GM13976 (cell line): ENCODE measurements around the gene CHMP4A.

Experiments
- DNase-seq: peaks from one replicate; pipeline ENCODE4 v3.0.0; 2012; ENCODE audit warnings: low spot score
- CTCF ChIP-seq: IDR thresholded peaks from 2 replicates; pipeline ENCODE4 v1.5.1; 2012; ENCODE audit warnings: borderline replicate concordance, mild to moderate bottlenecking; ENCODE audit not compliant: insufficient read depth; ENCODE audit errors: extremely low read depth, missing control alignments, control extremely low read depth
- in situ Hi-C: fragments of 300-500 bp; cut with MboI; formaldehyde crosslinking; loops from one replicate; pipeline ENCODE4 v1.12.0; 2022; ENCODE audit warnings: low sequenced_read_pairs, mixed read lengths, inconsistent platforms; ENCODE audit not compliant: unreplicated experiment

CHMP4A gene

GRCh38 chr14:24259282-24260025 lies 46.2 kb upstream of the CHMP4A start:
- TF ChIP-seq CTCF: no peak
- DNase-seq: no peak
- in situ Hi-C loops: no loop called here

- TF ChIP-seq CTCF: no peak
- DNase-seq: no peak
- in situ Hi-C loops: no loop called here
Observed at GRCh38 chr14:24258548-24259265, 45.4 kb upstream of the CHMP4A start.

GRCh38 chr14:24258119-24258518 lies 44.8 kb upstream of the CHMP4A start:
- no peak for DNase-seq
- TF ChIP-seq CTCF: no peak
- in situ Hi-C loops: no loop called here

GRCh38 chr14:24256960-24257359 lies 43.7 kb upstream of the CHMP4A start:
- TF ChIP-seq CTCF: no peak
- no peak for DNase-seq
- in situ Hi-C loops: no loop called here

- no peak for TF ChIP-seq CTCF
- in situ Hi-C loops: no loop called here
- DNase-seq: no peak
Observed at GRCh38 chr14:24255931-24256711, 42.8 kb upstream of the CHMP4A start.

- DNase-seq: no peak
- TF ChIP-seq CTCF: no peak
- in situ Hi-C loops: no loop called here
Observed at GRCh38 chr14:24255438-24255837, 42.1 kb upstream of the CHMP4A start.
